Measurements from ENCODE around the gene SAMD3. TPM values are rescaled to one million over a fixed set of nuclear protein-coding genes. Genes with fewer than 3 reads are reported as not detected.
"Not testable (repeated sequence)": the region's sequence is repeated elsewhere in the genome, so short reads cannot be mapped to it uniquely, and the experiment has no call there.

SAMD3 gene
- total RNA-seq, 1 experiment from 2014 or later: 1.5 TPM

DNA sequence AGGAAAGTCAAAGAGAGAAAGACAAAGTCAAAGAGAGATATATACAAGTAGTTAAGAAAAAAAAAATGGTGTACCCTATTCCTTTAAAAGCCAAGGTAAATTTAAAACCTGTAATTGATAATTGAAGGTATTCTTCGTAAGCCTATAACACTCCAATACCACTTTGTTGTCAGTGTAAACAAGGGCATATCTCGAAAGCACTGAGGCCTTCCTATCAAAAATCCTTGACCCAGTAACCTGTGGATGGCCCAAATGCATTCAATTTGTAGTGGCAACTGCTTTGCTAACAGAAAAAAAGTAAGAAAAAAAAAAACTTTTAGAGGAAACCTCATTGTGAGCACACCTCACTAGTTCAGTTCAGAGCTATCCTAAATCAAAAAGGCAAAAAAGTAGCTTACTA, 39.3 kb upstream of the SAMD3 start:
- TF ChIP-seq, protein P1, sequence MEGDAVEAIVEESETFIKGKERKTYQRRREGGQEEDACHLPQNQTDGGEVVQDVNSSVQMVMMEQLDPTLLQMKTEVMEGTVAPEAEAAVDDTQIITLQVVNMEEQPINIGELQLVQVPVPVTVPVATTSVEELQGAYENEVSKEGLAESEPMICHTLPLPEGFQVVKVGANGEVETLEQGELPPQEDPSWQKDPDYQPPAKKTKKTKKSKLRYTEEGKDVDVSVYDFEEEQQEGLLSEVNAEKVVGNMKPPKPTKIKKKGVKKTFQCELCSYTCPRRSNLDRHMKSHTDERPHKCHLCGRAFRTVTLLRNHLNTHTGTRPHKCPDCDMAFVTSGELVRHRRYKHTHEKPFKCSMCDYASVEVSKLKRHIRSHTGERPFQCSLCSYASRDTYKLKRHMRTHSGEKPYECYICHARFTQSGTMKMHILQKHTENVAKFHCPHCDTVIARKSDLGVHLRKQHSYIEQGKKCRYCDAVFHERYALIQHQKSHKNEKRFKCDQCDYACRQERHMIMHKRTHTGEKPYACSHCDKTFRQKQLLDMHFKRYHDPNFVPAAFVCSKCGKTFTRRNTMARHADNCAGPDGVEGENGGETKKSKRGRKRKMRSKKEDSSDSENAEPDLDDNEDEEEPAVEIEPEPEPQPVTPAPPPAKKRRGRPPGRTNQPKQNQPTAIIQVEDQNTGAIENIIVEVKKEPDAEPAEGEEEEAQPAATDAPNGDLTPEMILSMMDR (IDR thresholded peaks at IDR 0.05; ENCODE audit: insufficient read depth in 1 of 2, low read depth in 1 of 2, low read length in 1 of 2, severe bottlenecking in 1 of 2, unreplicated experiment in 1 of 2): no peak
- H3K36me3 Mint-ChIP-seq (ENCODE audit: insufficient read depth, unreplicated experiment): peaks cover 8% of the 10 kb centered on the region
- CTCF ChIA-PET: no interaction called here

GRCh38 chr6:130261558-130261957, 38.8 kb upstream of the SAMD3 start:
- H3K9me3 ChIP-seq; H3K36me3 Mint-ChIP-seq (ENCODE audit: insufficient read depth, unreplicated experiment); H3K4me1 ChIP-seq; H3K36me3 ChIP-seq (ENCODE audit: control insufficient read depth, insufficient read depth, low read length); H3K27me3 ChIP-seq (replicated peaks; ENCODE audit: control insufficient read depth, insufficient read depth, low read length); intact Hi-C loops (cut with micrococcal nuclease; ENCODE audit: unreplicated experiment); CTCF ChIA-PET; POLR2A ChIA-PET; H3K4me3 ChIP-seq (ENCODE audit: low read depth, low read length); DNase-seq; H3K27me3 Mint-ChIP-seq (ENCODE audit: insufficient read depth, unreplicated experiment); BruUV-seq (replicated peaks): not testable (repeated sequence)
- peak overlapping the region; percentile 57 for H3K27ac Mint-ChIP-seq (ENCODE audit: unreplicated experiment)
- H3K9me3 Mint-ChIP-seq (ENCODE audit: unreplicated experiment): peaks cover 25% of the 10 kb centered on the region
- H3K4me1 Mint-ChIP-seq (ENCODE audit: low read depth, unreplicated experiment): peaks cover 17% of the 10 kb centered on the region
- peak overlapping the region; percentile 22 for H3K4me3 Mint-ChIP-seq (ENCODE audit: unreplicated experiment)

More for the DNA sequence above, 39.3 kb upstream of the SAMD3 start:
- Histone ChIP-seq H3K4me1 (peaks cover 9% of the 10 kb centered on the region), H3K9me3 (no peaks in the 10 kb centered on the region), H3K27me3 (replicated peaks; ENCODE audit: control insufficient read depth, insufficient read depth, low read length) (no peaks in the 10 kb centered on the region), H3K36me3 (ENCODE audit: control insufficient read depth, insufficient read depth, low read length) (peaks cover 2% of the 10 kb centered on the region; the same call in 1 of the 2 replicates), H3K4me3 (ENCODE audit: low read depth, low read length) (no peak overlapping the region)
- Mint-ChIP-seq H3K4me1 (ENCODE audit: low read depth, unreplicated experiment) (peaks cover 17% of the 10 kb centered on the region), H3K27ac (ENCODE audit: unreplicated experiment) (peak overlapping the region; percentile 57), H3K9me3 (ENCODE audit: unreplicated experiment) (peaks cover 25% of the 10 kb centered on the region), H3K27me3 (ENCODE audit: insufficient read depth, unreplicated experiment) (no peaks in the 10 kb centered on the region), H3K4me3 (ENCODE audit: unreplicated experiment) (peak overlapping the region; percentile 22)
- no peak for DNase-seq
- BruUV-seq (replicated peaks): no TSS peak
- intact Hi-C loops (cut with micrococcal nuclease; ENCODE audit: unreplicated experiment): no loop called here
- POLR2A ChIA-PET: no interaction called here

- H3K36me3 ChIP-seq (ENCODE audit: control insufficient read depth, insufficient read depth, low read length); H3K9me3 ChIP-seq; H3K4me1 ChIP-seq; POLR2A ChIA-PET; H3K27me3 Mint-ChIP-seq (ENCODE audit: insufficient read depth, unreplicated experiment); H3K4me3 ChIP-seq (ENCODE audit: low read depth, low read length); CTCF ChIA-PET; H3K27me3 ChIP-seq (replicated peaks; ENCODE audit: control insufficient read depth, insufficient read depth, low read length); H3K36me3 Mint-ChIP-seq (ENCODE audit: insufficient read depth, unreplicated experiment); intact Hi-C loops (cut with micrococcal nuclease; ENCODE audit: unreplicated experiment): not testable (repeated sequence)
- Mint-ChIP-seq H3K4me3 (ENCODE audit: unreplicated experiment) (peak overlapping the region; percentile 47), H3K9me3 (ENCODE audit: unreplicated experiment) (peaks cover 25% of the 10 kb centered on the region), H3K4me1 (ENCODE audit: low read depth, unreplicated experiment) (peaks cover 17% of the 10 kb centered on the region), H3K27ac (ENCODE audit: unreplicated experiment) (peak overlapping the region; percentile 61)
- peak in 1 of 2 experiments; percentile 7 for DNase-seq
- BruUV-seq (replicated peaks): TSS peak; percentile 56
These were observed 38.0 kb upstream of the SAMD3 start for GRCh38 chr6:130260614-130261241.

DNA sequence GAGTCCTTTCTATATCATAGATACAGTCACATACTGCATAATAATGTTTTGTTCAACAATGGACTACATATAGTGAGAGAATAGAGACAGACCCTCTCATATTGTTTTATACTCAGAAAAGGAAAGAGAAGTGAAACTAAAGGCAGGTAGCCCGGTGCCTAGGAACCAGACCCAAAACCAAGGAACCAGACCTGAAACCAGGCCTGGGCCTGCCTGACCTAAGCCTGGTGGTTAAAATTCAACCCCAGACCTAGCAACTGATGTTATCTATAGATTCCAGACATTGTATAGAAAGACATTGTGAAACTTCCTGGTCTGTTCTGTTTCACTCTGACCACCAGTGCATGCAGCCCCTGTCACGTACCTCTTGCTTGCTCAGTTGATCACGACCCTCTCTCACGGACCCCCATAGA, 37.3 kb upstream of the SAMD3 start:
- H3K27me3 Mint-ChIP-seq (ENCODE audit: insufficient read depth, unreplicated experiment); H3K4me1 ChIP-seq; H3K27me3 ChIP-seq (replicated peaks; ENCODE audit: control insufficient read depth, insufficient read depth, low read length); H3K36me3 Mint-ChIP-seq (ENCODE audit: insufficient read depth, unreplicated experiment); H3K4me3 ChIP-seq (ENCODE audit: low read depth, low read length); H3K9me3 ChIP-seq; POLR2A ChIA-PET; BruUV-seq (replicated peaks); intact Hi-C loops (cut with micrococcal nuclease; ENCODE audit: unreplicated experiment); H3K36me3 ChIP-seq (ENCODE audit: control insufficient read depth, insufficient read depth, low read length); CTCF ChIA-PET: not testable (repeated sequence)
- Mint-ChIP-seq H3K4me1 (ENCODE audit: low read depth, unreplicated experiment) (peaks cover 17% of the 10 kb centered on the region), H3K4me3 (ENCODE audit: unreplicated experiment) (peak overlapping the region; percentile 47), H3K27ac (ENCODE audit: unreplicated experiment) (peak overlapping the region; percentile 61), H3K9me3 (ENCODE audit: unreplicated experiment) (peaks cover 25% of the 10 kb centered on the region)
- peak in 1 of 2 experiments; percentile 29 for DNase-seq
